ENCODE data around the gene HLTF. TPM values are rescaled to one million over a fixed set of nuclear protein-coding genes. Genes with fewer than 3 reads are reported as not detected.

The HLTF gene, protein sequence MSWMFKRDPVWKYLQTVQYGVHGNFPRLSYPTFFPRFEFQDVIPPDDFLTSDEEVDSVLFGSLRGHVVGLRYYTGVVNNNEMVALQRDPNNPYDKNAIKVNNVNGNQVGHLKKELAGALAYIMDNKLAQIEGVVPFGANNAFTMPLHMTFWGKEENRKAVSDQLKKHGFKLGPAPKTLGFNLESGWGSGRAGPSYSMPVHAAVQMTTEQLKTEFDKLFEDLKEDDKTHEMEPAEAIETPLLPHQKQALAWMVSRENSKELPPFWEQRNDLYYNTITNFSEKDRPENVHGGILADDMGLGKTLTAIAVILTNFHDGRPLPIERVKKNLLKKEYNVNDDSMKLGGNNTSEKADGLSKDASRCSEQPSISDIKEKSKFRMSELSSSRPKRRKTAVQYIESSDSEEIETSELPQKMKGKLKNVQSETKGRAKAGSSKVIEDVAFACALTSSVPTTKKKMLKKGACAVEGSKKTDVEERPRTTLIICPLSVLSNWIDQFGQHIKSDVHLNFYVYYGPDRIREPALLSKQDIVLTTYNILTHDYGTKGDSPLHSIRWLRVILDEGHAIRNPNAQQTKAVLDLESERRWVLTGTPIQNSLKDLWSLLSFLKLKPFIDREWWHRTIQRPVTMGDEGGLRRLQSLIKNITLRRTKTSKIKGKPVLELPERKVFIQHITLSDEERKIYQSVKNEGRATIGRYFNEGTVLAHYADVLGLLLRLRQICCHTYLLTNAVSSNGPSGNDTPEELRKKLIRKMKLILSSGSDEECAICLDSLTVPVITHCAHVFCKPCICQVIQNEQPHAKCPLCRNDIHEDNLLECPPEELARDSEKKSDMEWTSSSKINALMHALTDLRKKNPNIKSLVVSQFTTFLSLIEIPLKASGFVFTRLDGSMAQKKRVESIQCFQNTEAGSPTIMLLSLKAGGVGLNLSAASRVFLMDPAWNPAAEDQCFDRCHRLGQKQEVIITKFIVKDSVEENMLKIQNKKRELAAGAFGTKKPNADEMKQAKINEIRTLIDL
- total RNA-seq: 10 to 100 TPM; 12.3 to 39.4 (median 22.0) TPM
- polyA plus RNA-seq: 1 to 10 TPM; 4.0 to 9.1 TPM
- long read RNA-seq, donor 1, full-length matches to known transcripts: 15 of 37 reads
- long read RNA-seq, donor 1, partial matches to known transcripts: 11 of 37 reads
- long read RNA-seq, donor 1, other reads (novel, unspliced or antisense): 11 of 37 reads
- long read RNA-seq, donor 2, full-length matches to known transcripts: 16 of 44 reads
- long read RNA-seq, donor 2, partial matches to known transcripts: 22 of 44 reads
- long read RNA-seq, donor 2, other reads (novel, unspliced or antisense): 6 of 44 reads
- long read RNA-seq, donor 3, full-length matches to known transcripts: 14 of 26 reads
- long read RNA-seq, donor 3, partial matches to known transcripts: 10 of 26 reads
- long read RNA-seq, donor 3, other reads (novel, unspliced or antisense): 2 of 26 reads

GRCh38 chr3:149086232-149086988 lies at the start of gene HLTF:
Gene HLTF (minus strand): TSS chr3:149086533. CDS start chr3:149086336, 197 bp downstream.
- ATAC-seq (peak; percentile 98 to 100 (median 100)), DNase-seq (peak; percentile 95 to 97 (median 97))
- H3K4me3 ChIP-seq: peak within 1 kb of the TSS; percentile 34 to 87 (median 76)
- peaks cover 0 to 20% (median 9%) of the 10 kb centered on the region in 12 donors for H3K4me1 ChIP-seq
- H3K27ac ChIP-seq: peak within 1 kb of the TSS in 11 of 12 donors; percentile 28 to 85 (median 71)
- H3K27me3 ChIP-seq: no peaks in the 10 kb centered on the region
- TF ChIP-seq, protein P1, sequence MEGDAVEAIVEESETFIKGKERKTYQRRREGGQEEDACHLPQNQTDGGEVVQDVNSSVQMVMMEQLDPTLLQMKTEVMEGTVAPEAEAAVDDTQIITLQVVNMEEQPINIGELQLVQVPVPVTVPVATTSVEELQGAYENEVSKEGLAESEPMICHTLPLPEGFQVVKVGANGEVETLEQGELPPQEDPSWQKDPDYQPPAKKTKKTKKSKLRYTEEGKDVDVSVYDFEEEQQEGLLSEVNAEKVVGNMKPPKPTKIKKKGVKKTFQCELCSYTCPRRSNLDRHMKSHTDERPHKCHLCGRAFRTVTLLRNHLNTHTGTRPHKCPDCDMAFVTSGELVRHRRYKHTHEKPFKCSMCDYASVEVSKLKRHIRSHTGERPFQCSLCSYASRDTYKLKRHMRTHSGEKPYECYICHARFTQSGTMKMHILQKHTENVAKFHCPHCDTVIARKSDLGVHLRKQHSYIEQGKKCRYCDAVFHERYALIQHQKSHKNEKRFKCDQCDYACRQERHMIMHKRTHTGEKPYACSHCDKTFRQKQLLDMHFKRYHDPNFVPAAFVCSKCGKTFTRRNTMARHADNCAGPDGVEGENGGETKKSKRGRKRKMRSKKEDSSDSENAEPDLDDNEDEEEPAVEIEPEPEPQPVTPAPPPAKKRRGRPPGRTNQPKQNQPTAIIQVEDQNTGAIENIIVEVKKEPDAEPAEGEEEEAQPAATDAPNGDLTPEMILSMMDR (IDR thresholded peaks at IDR 0.05): no peak
- peak in 1 of 2 donors; percentile 51 for TF ChIP-seq POLR2A (IDR thresholded peaks at IDR 0.05)
- WGBS, 4 donors: 7 to 20% (median 8%) methylated on average over 19 to 57 of the region's 57 CpGs
- no peaks in the 10 kb centered on the region for H3K9me3 ChIP-seq
- intact Hi-C loops (cut with DNase I): loop anchor here in 3 of 10 donors (5.0 to 10.0 kb wide), 3 partner anchors 92 to 132 kb away; partner anchors contain the start of gene GYG1 (in 3 of the 3)
- peaks cover 0 to 28% (median 4%) of the 10 kb centered on the region in 9 donors for H3K36me3 ChIP-seq

DNA sequence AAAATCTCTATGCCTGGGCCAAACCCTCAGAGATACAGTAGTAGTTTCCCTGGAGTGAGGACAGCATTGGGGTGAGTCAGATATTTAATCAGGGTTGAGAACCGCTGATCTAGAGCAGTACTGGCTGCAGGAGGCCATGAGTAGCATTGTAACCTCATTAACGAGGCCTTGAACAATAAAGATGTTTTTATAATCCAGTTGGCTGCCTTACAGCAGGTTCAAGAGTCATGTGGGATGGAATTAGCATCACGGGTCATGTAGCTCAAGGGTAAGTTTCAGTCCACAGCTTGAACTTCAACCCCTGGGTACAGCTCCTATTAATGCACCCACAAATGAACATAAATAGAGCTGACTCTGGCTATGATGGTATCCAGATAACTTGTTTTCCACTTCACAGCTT lies 48.2 kb upstream of the HLTF start:
- no peaks in the 10 kb centered on the region for H3K36me3 ChIP-seq
- TF ChIP-seq, protein P1 (IDR thresholded peaks at IDR 0.05): no peak
- no peak for TF ChIP-seq POLR2A (IDR thresholded peaks at IDR 0.05)
- intact Hi-C loops (cut with DNase I): no loop called here
- ATAC-seq (peak in 3 of 4 donors; percentile 21 to 24 (median 24)), DNase-seq (no peak)
- peaks cover 0 to 36% (median 17%) of the 10 kb centered on the region in 12 donors for H3K4me1 ChIP-seq
- 51 to 58% (median 53%) methylated on average over 3 of the region's 3 CpGs for WGBS, 4 donors
- H3K27ac ChIP-seq: peak overlapping the region in 1 of 12 donors; percentile 6
- no peaks in the 10 kb centered on the region for H3K27me3 ChIP-seq
- H3K9me3 ChIP-seq: no peaks in the 10 kb centered on the region
- H3K4me3 ChIP-seq: no peak overlapping the region

DNA sequence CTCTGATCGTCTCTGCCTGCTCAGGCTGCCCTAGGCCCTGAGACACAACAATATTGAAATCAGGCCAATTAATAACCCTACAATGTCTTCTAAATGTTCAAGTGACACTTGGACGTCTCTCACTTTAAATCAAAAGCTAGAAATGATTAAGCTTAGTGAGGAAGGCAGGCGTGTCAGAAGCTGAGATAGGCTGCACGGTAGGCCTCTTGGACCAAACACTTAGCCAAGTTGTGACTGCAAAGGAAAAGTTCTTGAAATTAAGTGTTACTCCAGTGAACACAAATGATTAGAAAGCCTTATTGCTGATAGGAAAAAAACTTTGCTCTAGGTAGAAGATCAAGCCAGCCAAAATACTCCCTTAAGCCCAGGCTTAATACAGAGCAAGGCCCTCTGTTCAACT lies 45.3 kb upstream of the HLTF start:
- Histone ChIP-seq H3K9me3 (no peaks in the 10 kb centered on the region), H3K27me3 (no peaks in the 10 kb centered on the region), H3K36me3 (no peaks in the 10 kb centered on the region), H3K4me1 (peaks cover 0 to 46% (median 23%) of the 10 kb centered on the region in 12 donors), H3K27ac (peak overlapping the region in 6 of 12 donors; percentile 2 to 88 (median 38)), H3K4me3 (peak overlapping the region in 3 of 12 donors; percentile 93 to 99 (median 97))
- DNase-seq: no peak
- ATAC-seq: no peak
- TF ChIP-seq POLR2A (IDR thresholded peaks at IDR 0.05): no peak
- TF ChIP-seq, protein P1 (IDR thresholded peaks at IDR 0.05): no peak
- 32 to 42% (median 41%) methylated on average over 4 of the region's 4 CpGs for WGBS, 4 donors
- intact Hi-C loops (cut with DNase I): no loop called here

Measured in heart left ventricle (tissue), 16 donors.